Left lung (tissue), 10 donors: ENCODE measurements around the gene GALNT16. TPM values are rescaled to one million over a fixed set of nuclear protein-coding genes. Genes with fewer than 3 reads are reported as not detected.

ENCODE experiments used
- ATAC-seq: fragments of 200-7000 bp; cut with Tn5 transposase; one replicate; pipeline ENCODE4 v1.9.1; 2020; ENCODE audit warnings: moderate library complexity
- DNase-seq, 4 donors: peaks; one replicate each; pipeline ENCODE4 v3.0.0-alpha.2; 2013 to 2020
- H3K27ac ChIP-seq, 2 donors: fragments of 200-600 bp; sonication (generic) in 1 of 2; one replicate each; pipeline versions ENCODE4 v1.5.0 to v1.8.0; 2020 to 2021
- H3K27me3 ChIP-seq, 2 donors: fragments of 200-600 bp; sonication (generic) in 1 of 2; one replicate each; pipeline versions ENCODE4 v1.5.0 to v1.8.0; 2020 to 2021
- H3K36me3 ChIP-seq, 2 donors: fragments of 200-600 bp; sonication (generic) in 1 of 2; one replicate each; pipeline versions ENCODE4 v1.5.0 to v1.8.0; 2020 to 2021
- H3K4me1 ChIP-seq, 2 donors: fragments of 200-600 bp; one replicate each; pipeline ENCODE4 v1.8.0; 2021
- H3K4me3 ChIP-seq, 2 donors: fragments of 200-600 bp; sonication (generic) in 1 of 2; one replicate each; pipeline versions ENCODE4 v1.5.0 to v1.8.0; 2020 to 2021; ENCODE audit warnings: mild to moderate bottlenecking in 1 of 2
- H3K9me3 ChIP-seq, 2 donors: fragments of 200-600 bp; sonication (generic) in 1 of 2; one replicate each; pipeline versions ENCODE4 v1.5.0 to v1.8.0; 2020 to 2021
- intact Hi-C, 2 donors: fragments of 100-400 bp; cut with DNase I; formaldehyde crosslinking; loops; one replicate each; pipeline versions ENCODE4 v1.11.2 to v1.14.2; 2022
- polyA plus RNA-seq, 6 donors: library from polyadenylated mRNA; unstranded; fragments of 120-200 nt; gene quantifications; one replicate each; pipeline ENCODE4 v1.2.1, GENCODE V29; 2013; ENCODE audit not compliant: insufficient read length in 6 of 6
- total RNA-seq, 2 donors: library from RNA; stranded (reverse); fragmentation: NEBNext Ultra II Directional; extraction: Animal tissue kit (Norgen Biotek cat#: 25700); gene quantifications; one replicate each; pipeline ENCODE4 v1.2.1, GENCODE V29; 2021
- TF ChIP-seq, protein P1 (sequence below), 2 donors: fragments of 200-600 bp; sonication (generic) in 1 of 2; IDR thresholded peaks; one replicate each; pipeline versions ENCODE4 v1.5.0 to v1.8.0; 2021; ENCODE audit warnings: antibody characterized with exemption in 2 of 2
- donor health status: DM: no; HTN: yes; CAD: no.
- donor health status: DM: no; HTN: no; CAD: no.

GALNT16 gene
- total and polyA plus RNA-seq, 8 donors, result 2.4 to 5.0 (median 3.7) TPM

DNA sequence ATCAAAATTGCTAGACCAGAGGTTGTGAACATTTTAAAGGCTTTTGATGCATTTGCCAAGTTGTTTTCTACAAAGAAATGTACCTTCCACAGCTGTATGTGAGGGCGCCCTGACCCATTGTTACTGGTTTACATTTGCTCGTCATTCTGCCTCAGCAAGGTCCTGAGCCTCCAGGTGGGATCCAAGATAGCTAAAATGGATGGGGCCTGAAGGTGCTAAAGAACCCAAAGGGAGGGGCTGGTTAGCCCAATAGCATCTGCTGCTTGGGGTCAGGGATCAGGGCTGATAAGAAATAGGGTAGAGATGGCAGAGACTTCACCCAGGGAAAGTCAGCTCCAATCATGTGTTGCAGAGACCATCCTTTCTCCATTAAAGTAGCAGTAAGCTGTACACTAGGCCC is 43.1 kb downstream of the GALNT16 start:
- DNase-seq (no peak), ATAC-seq (no peak)
- TF ChIP-seq, protein P1, sequence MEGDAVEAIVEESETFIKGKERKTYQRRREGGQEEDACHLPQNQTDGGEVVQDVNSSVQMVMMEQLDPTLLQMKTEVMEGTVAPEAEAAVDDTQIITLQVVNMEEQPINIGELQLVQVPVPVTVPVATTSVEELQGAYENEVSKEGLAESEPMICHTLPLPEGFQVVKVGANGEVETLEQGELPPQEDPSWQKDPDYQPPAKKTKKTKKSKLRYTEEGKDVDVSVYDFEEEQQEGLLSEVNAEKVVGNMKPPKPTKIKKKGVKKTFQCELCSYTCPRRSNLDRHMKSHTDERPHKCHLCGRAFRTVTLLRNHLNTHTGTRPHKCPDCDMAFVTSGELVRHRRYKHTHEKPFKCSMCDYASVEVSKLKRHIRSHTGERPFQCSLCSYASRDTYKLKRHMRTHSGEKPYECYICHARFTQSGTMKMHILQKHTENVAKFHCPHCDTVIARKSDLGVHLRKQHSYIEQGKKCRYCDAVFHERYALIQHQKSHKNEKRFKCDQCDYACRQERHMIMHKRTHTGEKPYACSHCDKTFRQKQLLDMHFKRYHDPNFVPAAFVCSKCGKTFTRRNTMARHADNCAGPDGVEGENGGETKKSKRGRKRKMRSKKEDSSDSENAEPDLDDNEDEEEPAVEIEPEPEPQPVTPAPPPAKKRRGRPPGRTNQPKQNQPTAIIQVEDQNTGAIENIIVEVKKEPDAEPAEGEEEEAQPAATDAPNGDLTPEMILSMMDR (IDR thresholded peaks at IDR 0.05), result no peak
- intact Hi-C loops, result no loop called here
- Histone ChIP-seq H3K27ac (no peak overlapping the region), H3K9me3 (no peaks in the 10 kb centered on the region), H3K4me1 (no peaks in the 10 kb centered on the region), H3K27me3 (peaks cover 0 to 22% of the 10 kb centered on the region in 2 donors), H3K4me3 (no peak overlapping the region), H3K36me3 (no peaks in the 10 kb centered on the region)

DNA sequence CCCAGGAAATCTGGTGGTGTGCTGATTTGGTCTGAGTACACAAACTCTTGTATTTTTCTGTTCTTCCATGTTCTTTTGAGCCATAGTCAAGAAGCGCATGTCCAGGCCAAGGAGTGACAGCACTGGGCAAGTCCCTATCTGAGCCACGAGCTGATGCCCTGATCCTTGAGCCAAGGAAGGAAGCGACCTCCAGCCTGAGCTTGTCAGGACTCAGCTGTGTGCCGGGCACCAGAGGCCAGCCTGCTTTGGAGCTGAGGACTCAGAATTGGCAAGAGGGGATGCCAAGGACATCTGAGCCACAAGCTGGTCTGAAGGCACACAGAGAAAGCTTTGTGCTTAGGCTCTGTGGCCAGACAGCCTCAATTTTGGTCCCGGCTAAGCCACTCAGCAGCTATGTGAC is 52.6 kb downstream of the GALNT16 start:
- H3K27me3 ChIP-seq, result peaks cover 3 to 16% of the 10 kb centered on the region in 2 donors

DNA sequence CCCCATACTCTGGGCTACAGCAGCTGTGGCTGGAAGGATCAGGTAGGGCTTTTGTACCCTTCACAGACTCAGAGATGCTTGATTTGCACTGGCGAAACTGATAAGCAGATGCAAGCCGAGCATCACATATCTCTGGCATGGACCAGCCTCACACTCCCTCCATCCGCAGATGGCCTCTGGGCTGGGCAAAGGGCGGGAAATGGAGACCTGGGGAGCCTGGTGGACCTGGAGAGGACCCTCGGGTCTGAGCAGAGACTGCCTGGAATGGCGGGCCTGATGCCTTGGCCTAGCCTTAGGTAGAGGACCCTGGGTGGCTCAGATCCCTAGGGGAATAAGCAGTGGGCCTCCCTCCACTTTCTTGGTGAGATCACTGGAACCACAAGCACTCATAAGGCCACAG is 53.2 kb downstream of the GALNT16 start:
- ATAC-seq (no peak), DNase-seq (no peak)
- Histone ChIP-seq H3K4me3 (no peak overlapping the region), H3K9me3 (no peaks in the 10 kb centered on the region), H3K36me3 (no peaks in the 10 kb centered on the region), H3K4me1 (peaks cover 0 to 15% of the 10 kb centered on the region in 2 donors), H3K27ac (no peak overlapping the region), H3K27me3 (peaks cover 3 to 12% of the 10 kb centered on the region in 2 donors)
- intact Hi-C loops, result no loop called here
- TF ChIP-seq, protein P1 (IDR thresholded peaks at IDR 0.05), result no peak

More for the DNA sequence above, 52.6 kb downstream of the GALNT16 start:
- TF ChIP-seq, protein P1 (IDR thresholded peaks at IDR 0.05), result no peak
- Histone ChIP-seq H3K36me3 (no peaks in the 10 kb centered on the region), H3K4me3 (no peak overlapping the region), H3K9me3 (no peaks in the 10 kb centered on the region), H3K27ac (no peak overlapping the region), H3K4me1 (peaks cover 0 to 10% of the 10 kb centered on the region in 2 donors)
- no peak for DNase-seq
- no peak for ATAC-seq
- intact Hi-C loops, result no loop called here

DNA sequence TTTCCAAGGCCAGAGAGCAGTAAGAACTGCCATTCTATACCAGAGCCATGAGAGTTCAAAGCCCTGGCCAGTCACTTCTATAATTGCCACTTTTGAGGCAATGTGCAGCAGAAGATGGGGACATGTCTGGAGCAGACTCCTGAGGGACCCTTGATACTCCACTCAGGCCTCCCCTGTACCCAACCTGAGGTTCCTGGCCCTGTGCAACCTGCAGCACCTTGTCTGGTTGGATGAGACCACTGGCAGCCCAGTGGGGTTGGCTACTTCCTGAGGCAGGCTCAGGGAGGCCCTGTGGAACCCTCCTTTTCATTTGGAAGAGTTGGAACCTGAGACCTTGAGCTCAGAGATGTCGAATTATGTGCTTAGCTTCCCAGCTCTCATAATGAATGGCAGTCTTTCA is 54.4 kb downstream of the GALNT16 start:
- no peak for DNase-seq
- TF ChIP-seq, protein P1 (IDR thresholded peaks at IDR 0.05), result no peak
- Histone ChIP-seq H3K4me1 (peaks cover 0 to 16% of the 10 kb centered on the region in 2 donors), H3K9me3 (no peaks in the 10 kb centered on the region), H3K27ac (no peak overlapping the region), H3K36me3 (no peaks in the 10 kb centered on the region), H3K4me3 (no peak overlapping the region), H3K27me3 (peaks cover 0 to 9% of the 10 kb centered on the region in 2 donors)
- intact Hi-C loops, result no loop called here
- no peak for ATAC-seq

DNA sequence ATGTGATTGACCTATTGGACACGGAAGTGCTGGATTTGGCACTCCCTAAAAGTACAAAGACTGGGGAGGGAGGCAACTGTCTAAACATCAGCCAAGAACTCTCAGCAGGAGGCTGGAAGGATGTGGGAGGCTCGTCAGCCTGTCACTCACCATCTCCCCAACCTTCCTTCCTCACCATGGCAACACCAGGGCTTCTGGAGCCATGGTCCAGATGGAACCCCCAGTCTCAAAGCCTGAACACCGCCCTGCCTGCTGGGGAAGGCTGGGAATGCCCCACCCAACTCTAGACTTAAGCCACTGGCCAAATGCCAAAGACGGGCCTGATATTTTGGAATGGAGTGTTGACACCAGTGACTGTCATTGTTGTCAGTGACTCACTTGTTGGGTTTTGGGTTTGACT is 55.3 kb downstream of the GALNT16 start:
- no peak for DNase-seq
- H3K4me1 ChIP-seq, result peaks cover 0 to 16% of the 10 kb centered on the region in 2 donors
- H3K9me3 ChIP-seq, result no peaks in the 10 kb centered on the region
- no peak for ATAC-seq
- intact Hi-C loops, result no loop called here
- no peaks in the 10 kb centered on the region for H3K36me3 ChIP-seq
- H3K27me3 ChIP-seq, result peaks cover 0 to 7% of the 10 kb centered on the region in 2 donors
- no peak overlapping the region for H3K4me3 ChIP-seq
- H3K27ac ChIP-seq, result no peak overlapping the region
- TF ChIP-seq, protein P1 (IDR thresholded peaks at IDR 0.05), result no peak
